Left lung (tissue), 10 donors: ENCODE measurements around the gene LAMTOR4. TPM values are rescaled to one million over a fixed set of nuclear protein-coding genes. Genes with fewer than 3 reads are reported as not detected.

Experiments used
- ATAC-seq: fragments of 200-7000 bp; cut with Tn5 transposase; one replicate; pipeline ENCODE4 v1.9.1; 2020; ENCODE audit warnings: moderate library complexity
- DNase-seq, 4 donors: peaks; one replicate each; pipeline ENCODE4 v3.0.0-alpha.2; 2013 to 2020
- H3K27ac ChIP-seq, 2 donors: fragments of 200-600 bp; sonication (generic) in 1 of 2; one replicate each; pipeline versions ENCODE4 v1.5.0 to v1.8.0; 2020 to 2021
- H3K27me3 ChIP-seq, 2 donors: fragments of 200-600 bp; sonication (generic) in 1 of 2; one replicate each; pipeline versions ENCODE4 v1.5.0 to v1.8.0; 2020 to 2021
- H3K36me3 ChIP-seq, 2 donors: fragments of 200-600 bp; sonication (generic) in 1 of 2; one replicate each; pipeline versions ENCODE4 v1.5.0 to v1.8.0; 2020 to 2021
- H3K4me1 ChIP-seq, 2 donors: fragments of 200-600 bp; one replicate each; pipeline ENCODE4 v1.8.0; 2021
- H3K4me3 ChIP-seq, 2 donors: fragments of 200-600 bp; sonication (generic) in 1 of 2; one replicate each; pipeline versions ENCODE4 v1.5.0 to v1.8.0; 2020 to 2021; ENCODE audit warnings: mild to moderate bottlenecking in 1 of 2
- H3K9me3 ChIP-seq, 2 donors: fragments of 200-600 bp; sonication (generic) in 1 of 2; one replicate each; pipeline versions ENCODE4 v1.5.0 to v1.8.0; 2020 to 2021
- CTCF ChIP-seq, 2 donors: fragments of 200-600 bp; sonication (generic) in 1 of 2; IDR thresholded peaks; one replicate each; pipeline versions ENCODE4 v1.5.0 to v1.8.0; 2021; ENCODE audit warnings: antibody characterized with exemption in 2 of 2
- intact Hi-C, 2 donors: fragments of 100-400 bp; cut with DNase I; formaldehyde crosslinking; loops; one replicate each; pipeline versions ENCODE4 v1.11.2 to v1.14.2; 2022
- polyA plus RNA-seq, 6 donors: library from polyadenylated mRNA; unstranded; fragments of 120-200 nt; gene quantifications; one replicate each; pipeline ENCODE4 v1.2.1, GENCODE V29; 2013; ENCODE audit not compliant: insufficient read length in 6 of 6
- total RNA-seq, 2 donors: library from RNA; stranded (reverse); fragmentation: NEBNext Ultra II Directional; extraction: Animal tissue kit (Norgen Biotek cat#: 25700); gene quantifications; one replicate each; pipeline ENCODE4 v1.2.1, GENCODE V29; 2021
- donor health status: DM: no; HTN: yes; CAD: no.
- donor health status: DM: no; HTN: no; CAD: no.

Gene LAMTOR4
- total and polyA plus RNA-seq, 8 donors = 85.9 to 120 (median 99.3) TPM

GRCh38 chr7:100147278-100147677 is 1.4 kb upstream of the LAMTOR4 start:
- no peak for ATAC-seq
- no peak for TF ChIP-seq CTCF (IDR thresholded peaks at IDR 0.05)
- H3K36me3 ChIP-seq = peaks cover 0 to 3% of the 10 kb centered on the region in 2 donors
- no peak overlapping the region for H3K4me3 ChIP-seq
- DNase-seq = no peak
- intact Hi-C loops = no loop called here
- H3K4me1 ChIP-seq = peaks cover 8 to 40% of the 10 kb centered on the region in 2 donors
- no peaks in the 10 kb centered on the region for H3K9me3 ChIP-seq
- no peak overlapping the region for H3K27ac ChIP-seq
- no peaks in the 10 kb centered on the region for H3K27me3 ChIP-seq

GRCh38 chr7:100148225-100148558 is 526 bp upstream of the LAMTOR4 start:
- TF ChIP-seq CTCF (IDR thresholded peaks at IDR 0.05) = no peak
- Histone ChIP-seq H3K4me1 (peaks cover 8 to 47% of the 10 kb centered on the region in 2 donors), H3K27ac (peak overlapping the region; percentile 59 to 84), H3K4me3 (peak overlapping the region; percentile 27 to 82), H3K27me3 (no peaks in the 10 kb centered on the region), H3K9me3 (no peaks in the 10 kb centered on the region), H3K36me3 (peaks cover 0 to 10% of the 10 kb centered on the region in 2 donors)
- intact Hi-C loops = no loop called here
- no peak for DNase-seq
- no peak for ATAC-seq

- Histone ChIP-seq H3K36me3 (peaks cover 0 to 46% of the 10 kb centered on the region in 2 donors), H3K27me3 (no peaks in the 10 kb centered on the region), H3K27ac (peak overlapping the region in 1 of 2 donors; percentile 76), H3K4me3 (no peak overlapping the region), H3K4me1 (peaks cover 12 to 89% of the 10 kb centered on the region in 2 donors), H3K9me3 (no peaks in the 10 kb centered on the region)
- no peak for ATAC-seq
- no peak for TF ChIP-seq CTCF (IDR thresholded peaks at IDR 0.05)
- intact Hi-C loops = no loop called here
- no peak for DNase-seq
Measured at GRCh38 chr7:100152404-100152803, 3.7 kb downstream of the LAMTOR4 start.

- no peak for TF ChIP-seq CTCF (IDR thresholded peaks at IDR 0.05)
- no peak overlapping the region for H3K4me3 ChIP-seq
- H3K4me1 ChIP-seq = peaks cover 13 to 90% of the 10 kb centered on the region in 2 donors
- no peaks in the 10 kb centered on the region for H3K27me3 ChIP-seq
- ATAC-seq (no peak), DNase-seq (no peak)
- H3K9me3 ChIP-seq = no peaks in the 10 kb centered on the region
- H3K36me3 ChIP-seq = peaks cover 0 to 46% of the 10 kb centered on the region in 2 donors
- intact Hi-C loops = no loop called here
- H3K27ac ChIP-seq = peak overlapping the region in 1 of 2 donors; percentile 76
Measured at GRCh38 chr7:100152937-100153666, 4.4 kb downstream of the LAMTOR4 start.

- Histone ChIP-seq H3K36me3 (peaks cover 0 to 46% of the 10 kb centered on the region in 2 donors), H3K4me3 (no peak overlapping the region), H3K27ac (peak overlapping the region in 1 of 2 donors; percentile 28), H3K4me1 (peaks cover 14 to 89% of the 10 kb centered on the region in 2 donors), H3K27me3 (no peaks in the 10 kb centered on the region), H3K9me3 (no peaks in the 10 kb centered on the region)
- intact Hi-C loops = no loop called here
- no peak for ATAC-seq
- DNase-seq = no peak
- no peak for TF ChIP-seq CTCF (IDR thresholded peaks at IDR 0.05)
Measured at GRCh38 chr7:100153708-100154535, 5.2 kb downstream of the LAMTOR4 start.
